AG09319 (cell line): Measurements from ENCODE around the gene MDFI.

Experiments
- DNase-seq: peaks from one replicate; pipeline ENCODE4 v3.0.0-alpha.2; 2010; ENCODE audit warnings: low read depth; ENCODE audit errors: extremely low read depth
- TF ChIP-seq, protein P1 (sequence below): IDR thresholded peaks from 2 replicates; pipeline ENCODE4 v1.5.1; 2011; ENCODE audit warnings: low read depth, mild to moderate bottlenecking, inconsistent platforms, low read length, moderate library complexity

Gene MDFI

DNA sequence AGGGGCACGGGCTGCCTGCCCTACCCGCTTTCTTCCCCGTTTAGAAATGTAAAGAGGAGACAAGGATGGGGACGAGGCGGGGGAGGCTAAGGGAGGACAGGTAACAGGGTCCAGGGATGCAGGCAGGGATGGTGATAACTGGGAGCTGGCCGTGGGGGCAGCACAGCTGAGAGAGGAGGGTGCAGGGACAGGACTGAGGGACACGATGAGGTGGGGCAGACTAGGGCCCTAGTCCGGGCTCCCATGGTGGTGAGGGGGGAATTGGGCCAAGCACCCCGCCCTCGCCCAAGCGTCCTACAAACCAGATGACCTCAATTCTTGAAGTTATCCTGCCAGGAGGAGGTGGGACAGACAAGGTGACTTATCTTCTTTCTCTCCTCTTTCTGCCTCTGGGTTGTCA, 44.4 kb upstream of the MDFI start:
- DNase-seq = no peak
- TF ChIP-seq, protein P1, sequence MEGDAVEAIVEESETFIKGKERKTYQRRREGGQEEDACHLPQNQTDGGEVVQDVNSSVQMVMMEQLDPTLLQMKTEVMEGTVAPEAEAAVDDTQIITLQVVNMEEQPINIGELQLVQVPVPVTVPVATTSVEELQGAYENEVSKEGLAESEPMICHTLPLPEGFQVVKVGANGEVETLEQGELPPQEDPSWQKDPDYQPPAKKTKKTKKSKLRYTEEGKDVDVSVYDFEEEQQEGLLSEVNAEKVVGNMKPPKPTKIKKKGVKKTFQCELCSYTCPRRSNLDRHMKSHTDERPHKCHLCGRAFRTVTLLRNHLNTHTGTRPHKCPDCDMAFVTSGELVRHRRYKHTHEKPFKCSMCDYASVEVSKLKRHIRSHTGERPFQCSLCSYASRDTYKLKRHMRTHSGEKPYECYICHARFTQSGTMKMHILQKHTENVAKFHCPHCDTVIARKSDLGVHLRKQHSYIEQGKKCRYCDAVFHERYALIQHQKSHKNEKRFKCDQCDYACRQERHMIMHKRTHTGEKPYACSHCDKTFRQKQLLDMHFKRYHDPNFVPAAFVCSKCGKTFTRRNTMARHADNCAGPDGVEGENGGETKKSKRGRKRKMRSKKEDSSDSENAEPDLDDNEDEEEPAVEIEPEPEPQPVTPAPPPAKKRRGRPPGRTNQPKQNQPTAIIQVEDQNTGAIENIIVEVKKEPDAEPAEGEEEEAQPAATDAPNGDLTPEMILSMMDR = no peak

DNA sequence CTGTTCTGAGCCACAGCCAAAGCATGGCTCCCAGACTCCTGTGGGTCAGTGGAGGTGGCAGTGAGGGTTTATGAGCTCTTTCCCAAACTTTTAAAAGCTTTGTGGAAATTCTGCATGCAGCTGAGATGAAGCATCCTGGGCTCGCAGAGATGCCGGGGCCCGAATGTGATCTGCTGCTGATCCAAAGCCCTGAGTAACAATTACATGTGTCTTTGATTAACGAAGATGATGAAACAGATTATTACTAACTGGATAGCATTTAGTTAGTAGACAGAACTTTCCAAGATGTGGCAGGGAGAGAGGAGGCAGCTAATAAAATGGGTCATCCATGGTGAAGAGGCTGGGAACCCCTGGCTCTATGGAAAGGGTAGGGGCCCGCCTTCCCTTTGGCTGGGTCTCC, 43.9 kb upstream of the MDFI start:
- DNase-seq = peak; percentile 63
- TF ChIP-seq, protein P1 = no peak

DNA sequence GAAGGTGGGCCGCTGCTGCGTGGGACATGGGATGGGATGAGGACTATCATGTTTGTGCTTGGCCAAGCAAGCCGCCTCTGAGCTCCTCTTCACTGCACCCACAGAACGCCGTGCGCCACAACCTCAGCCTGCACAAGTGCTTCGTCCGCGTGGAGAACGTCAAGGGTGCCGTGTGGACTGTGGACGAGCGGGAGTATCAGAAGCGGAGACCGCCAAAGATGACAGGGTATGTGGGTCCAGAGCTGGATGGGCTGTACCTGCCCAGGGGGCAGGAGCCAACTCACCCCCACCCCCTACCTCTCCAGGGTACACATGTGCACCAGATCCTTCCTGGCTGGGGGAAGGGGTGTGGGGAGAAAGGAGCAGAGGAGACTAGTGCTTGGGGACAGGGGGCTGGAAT, 43.5 kb upstream of the MDFI start:
- TF ChIP-seq, protein P1 = no peak
- DNase-seq = no peak

DNA sequence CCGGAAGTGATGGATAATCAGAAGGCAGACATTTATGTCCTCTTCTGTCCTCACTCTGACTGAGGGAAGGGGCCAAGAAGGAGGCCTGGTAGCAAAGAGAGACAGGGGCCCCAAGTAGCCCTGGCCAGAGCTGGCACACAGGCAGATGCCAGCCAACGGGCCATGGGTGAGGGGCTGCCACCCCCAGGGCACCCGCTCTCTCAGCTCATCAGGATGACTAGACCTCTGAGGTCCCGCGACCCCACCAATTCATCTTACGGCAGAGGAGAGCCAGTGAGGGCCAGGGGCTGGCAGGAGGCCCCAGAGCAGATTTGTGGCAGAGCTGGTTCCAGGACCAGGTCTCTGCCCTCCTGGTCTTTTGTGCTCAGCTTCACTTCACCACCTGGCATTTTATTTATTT, 43.1 kb upstream of the MDFI start:
- no peak for DNase-seq
- TF ChIP-seq, protein P1 = no peak

DNA sequence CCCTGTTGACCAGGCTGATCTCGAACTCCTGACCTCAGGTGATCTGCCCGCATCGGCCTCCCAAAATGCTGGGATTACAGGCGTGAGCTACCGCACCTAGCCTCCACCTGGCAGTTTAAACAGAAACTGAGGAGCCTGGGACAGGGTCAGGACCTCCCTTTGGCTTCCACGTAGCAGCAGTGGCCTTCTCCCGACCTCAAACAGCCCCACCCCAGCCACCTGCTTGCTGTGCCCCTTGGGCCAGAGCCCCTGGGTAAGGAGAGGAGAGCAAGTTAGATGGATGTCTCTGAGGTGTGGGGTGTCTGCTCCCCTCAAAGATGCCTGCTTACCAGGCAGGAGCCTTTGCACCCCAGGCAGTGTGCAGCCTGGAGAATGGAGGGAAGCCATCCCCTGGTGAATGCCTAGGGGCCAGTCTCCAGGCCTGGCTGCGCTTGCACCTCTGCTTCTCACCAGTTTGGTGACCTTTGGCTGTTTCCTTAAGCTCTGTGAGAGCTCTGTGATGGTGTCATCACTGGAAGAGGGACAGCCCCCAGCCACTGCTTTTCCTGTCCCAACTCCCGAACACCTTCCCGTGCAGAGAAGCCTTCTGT, 42.1 kb upstream of the MDFI start:
- TF ChIP-seq, protein P1 = no peak
- DNase-seq = no peak

DNA sequence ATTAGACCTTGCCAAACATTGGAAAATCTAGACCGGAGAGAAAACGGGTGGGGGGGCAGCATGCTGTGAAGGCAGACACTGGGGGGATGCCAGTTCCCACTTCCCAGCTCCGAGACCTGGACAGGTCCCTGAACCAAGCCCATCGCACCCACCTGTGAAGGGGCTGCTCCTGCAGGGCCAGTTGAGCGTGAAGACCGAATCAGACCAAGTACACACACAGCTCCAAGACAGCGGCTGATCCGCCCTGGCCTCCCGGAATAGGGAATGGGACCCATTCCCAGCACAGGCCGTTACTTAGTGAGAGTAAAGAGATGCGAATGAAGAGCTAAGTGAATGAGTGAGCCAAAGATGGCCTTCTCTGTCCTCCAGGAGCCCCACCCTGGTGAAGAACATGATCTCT, 41.5 kb upstream of the MDFI start:
- no peak for DNase-seq
- TF ChIP-seq, protein P1 = no peak

DNA sequence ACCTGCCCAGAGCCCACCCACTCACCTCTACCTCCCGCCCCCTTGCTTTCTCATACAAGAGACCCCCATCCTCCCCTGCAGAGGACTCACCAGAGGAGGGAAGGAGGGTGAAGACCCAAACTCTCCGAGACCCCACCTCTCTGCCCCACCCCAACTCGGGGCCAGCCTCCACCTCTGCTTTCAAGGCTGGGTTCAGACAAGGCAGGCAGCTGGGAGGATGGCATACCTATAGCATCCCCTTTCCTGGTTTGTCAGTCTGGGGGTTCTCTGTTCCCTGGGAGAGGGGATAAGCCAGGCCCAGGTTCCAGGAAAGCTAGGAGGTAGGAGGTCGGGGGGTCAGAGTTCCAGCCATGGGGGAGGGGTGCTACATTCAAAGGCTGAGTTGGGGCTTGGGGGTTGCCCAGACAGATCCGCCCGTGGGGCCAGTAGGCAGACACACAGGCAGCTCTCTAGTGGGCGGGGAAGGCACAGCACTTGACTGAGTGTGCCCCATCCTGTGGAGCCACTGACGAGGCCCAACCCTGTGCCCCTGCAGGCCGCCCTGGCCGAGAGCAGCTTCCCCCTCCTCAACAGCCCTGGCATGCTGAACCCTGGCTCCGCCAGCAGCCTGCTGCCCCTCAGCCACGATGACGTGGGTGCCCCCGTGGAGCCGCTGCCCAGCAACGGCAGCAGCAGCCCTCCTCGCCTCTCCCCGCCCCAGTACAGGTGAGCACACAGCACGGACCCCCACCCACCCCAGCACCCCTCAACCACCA, 40.8 kb upstream of the MDFI start:
- no peak for DNase-seq
- TF ChIP-seq, protein P1 = no peak
